Colonic mucosa (tissue), 4 donors: ENCODE data around the gene ANAPC2. TPM values are rescaled to one million over a fixed set of nuclear protein-coding genes. Genes with fewer than 3 reads are reported as not detected.

ENCODE experiments used
- DNase-seq: peaks from one replicate; pipeline ENCODE4 v3.0.0-alpha.2; 2020
- H3K27ac ChIP-seq: fragments of 200-600 bp; one replicate; pipeline ENCODE4 v1.8.0; 2021
- H3K27me3 ChIP-seq: fragments of 200-600 bp; one replicate; pipeline ENCODE4 v1.8.0; 2021
- H3K36me3 ChIP-seq: fragments of 200-600 bp; one replicate; pipeline ENCODE4 v1.8.0; 2021
- H3K4me1 ChIP-seq: fragments of 200-600 bp; one replicate; pipeline ENCODE4 v1.8.0; 2021; ENCODE audit warnings: mild to moderate bottlenecking
- H3K4me3 ChIP-seq: fragments of 200-600 bp; one replicate; pipeline ENCODE4 v1.8.0; 2021
- H3K9ac ChIP-seq, 2 donors: one replicate each; pipeline ENCODE4 v1.7.0; 2013; ENCODE audit warnings: control low read depth in 2 of 2, low read depth in 2 of 2, low read length in 2 of 2
- H3K9me3 ChIP-seq: fragments of 200-600 bp; one replicate; pipeline ENCODE4 v1.8.0; 2021
- intact Hi-C: fragments of 100-400 bp; cut with DNase I; formaldehyde crosslinking; loops from one replicate; pipeline ENCODE4 v1.14.1; 2022
- total RNA-seq, 2 donors: library from RNA; stranded (reverse); fragmentation: NEBNext Ultra II Directional in 1 of 2; extraction: Animal tissue kit (Norgen Biotek cat#: 25700) in 1 of 2; gene quantifications; one replicate each; pipeline ENCODE4 v1.2.1, GENCODE V29; 2021
- TF ChIP-seq, protein P1 (sequence below): fragments of 200-600 bp; IDR thresholded peaks from one replicate; pipeline ENCODE4 v1.8.0; 2022; ENCODE audit warnings: antibody characterized with exemption, mild to moderate bottlenecking
- donor health status: healthy.
- donor health status: DM: no; HTN: no; CAD: no.
- donor health status: DM: no; HTN: no; CAD: no.

Gene ANAPC2
- total RNA-seq, 2 donors from 2014 or later: 33.8 to 67.8 TPM

DNA sequence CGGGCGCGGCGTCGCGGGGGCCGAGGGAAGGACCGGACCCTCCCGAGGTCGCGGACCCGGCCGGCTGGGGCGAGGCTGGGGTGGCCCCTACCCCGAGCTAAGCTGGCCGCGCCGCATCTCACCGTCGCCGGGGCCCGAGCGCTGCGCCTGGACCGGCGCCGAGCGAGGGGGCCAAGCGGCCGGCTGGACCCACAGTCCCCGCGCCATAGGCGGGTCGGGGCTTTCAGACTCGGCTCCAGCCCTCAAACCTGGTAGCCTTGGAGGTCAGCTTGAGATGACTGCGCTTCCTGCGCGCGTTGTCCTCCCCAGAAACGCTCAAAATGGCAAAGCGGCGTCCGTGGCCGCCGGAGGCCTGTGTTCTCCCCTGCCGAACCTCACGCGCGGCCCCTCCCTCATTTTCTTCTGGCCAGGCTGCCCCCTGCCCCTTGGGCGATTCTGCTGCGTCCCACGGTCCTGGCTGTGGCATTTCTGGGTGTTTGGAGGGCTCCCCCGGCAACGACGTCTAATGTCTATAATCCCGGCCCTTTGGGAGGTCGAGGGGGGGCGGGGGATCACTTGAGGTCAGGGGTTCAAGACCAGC, 58.1 kb downstream of the ANAPC2 start:
- DNase-seq: no peak
- peak overlapping the region; percentile 40 for H3K27ac ChIP-seq
- H3K9ac ChIP-seq: no peak overlapping the region
- TF ChIP-seq, protein P1, sequence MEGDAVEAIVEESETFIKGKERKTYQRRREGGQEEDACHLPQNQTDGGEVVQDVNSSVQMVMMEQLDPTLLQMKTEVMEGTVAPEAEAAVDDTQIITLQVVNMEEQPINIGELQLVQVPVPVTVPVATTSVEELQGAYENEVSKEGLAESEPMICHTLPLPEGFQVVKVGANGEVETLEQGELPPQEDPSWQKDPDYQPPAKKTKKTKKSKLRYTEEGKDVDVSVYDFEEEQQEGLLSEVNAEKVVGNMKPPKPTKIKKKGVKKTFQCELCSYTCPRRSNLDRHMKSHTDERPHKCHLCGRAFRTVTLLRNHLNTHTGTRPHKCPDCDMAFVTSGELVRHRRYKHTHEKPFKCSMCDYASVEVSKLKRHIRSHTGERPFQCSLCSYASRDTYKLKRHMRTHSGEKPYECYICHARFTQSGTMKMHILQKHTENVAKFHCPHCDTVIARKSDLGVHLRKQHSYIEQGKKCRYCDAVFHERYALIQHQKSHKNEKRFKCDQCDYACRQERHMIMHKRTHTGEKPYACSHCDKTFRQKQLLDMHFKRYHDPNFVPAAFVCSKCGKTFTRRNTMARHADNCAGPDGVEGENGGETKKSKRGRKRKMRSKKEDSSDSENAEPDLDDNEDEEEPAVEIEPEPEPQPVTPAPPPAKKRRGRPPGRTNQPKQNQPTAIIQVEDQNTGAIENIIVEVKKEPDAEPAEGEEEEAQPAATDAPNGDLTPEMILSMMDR: no peak
- intact Hi-C loops: no loop called here
- peak overlapping the region; percentile 66 for H3K4me3 ChIP-seq
- no peaks in the 10 kb centered on the region for H3K36me3 ChIP-seq
- H3K27me3 ChIP-seq: no peaks in the 10 kb centered on the region
- H3K9me3 ChIP-seq: no peaks in the 10 kb centered on the region
- H3K4me1 ChIP-seq: peaks cover 6% of the 10 kb centered on the region

DNA sequence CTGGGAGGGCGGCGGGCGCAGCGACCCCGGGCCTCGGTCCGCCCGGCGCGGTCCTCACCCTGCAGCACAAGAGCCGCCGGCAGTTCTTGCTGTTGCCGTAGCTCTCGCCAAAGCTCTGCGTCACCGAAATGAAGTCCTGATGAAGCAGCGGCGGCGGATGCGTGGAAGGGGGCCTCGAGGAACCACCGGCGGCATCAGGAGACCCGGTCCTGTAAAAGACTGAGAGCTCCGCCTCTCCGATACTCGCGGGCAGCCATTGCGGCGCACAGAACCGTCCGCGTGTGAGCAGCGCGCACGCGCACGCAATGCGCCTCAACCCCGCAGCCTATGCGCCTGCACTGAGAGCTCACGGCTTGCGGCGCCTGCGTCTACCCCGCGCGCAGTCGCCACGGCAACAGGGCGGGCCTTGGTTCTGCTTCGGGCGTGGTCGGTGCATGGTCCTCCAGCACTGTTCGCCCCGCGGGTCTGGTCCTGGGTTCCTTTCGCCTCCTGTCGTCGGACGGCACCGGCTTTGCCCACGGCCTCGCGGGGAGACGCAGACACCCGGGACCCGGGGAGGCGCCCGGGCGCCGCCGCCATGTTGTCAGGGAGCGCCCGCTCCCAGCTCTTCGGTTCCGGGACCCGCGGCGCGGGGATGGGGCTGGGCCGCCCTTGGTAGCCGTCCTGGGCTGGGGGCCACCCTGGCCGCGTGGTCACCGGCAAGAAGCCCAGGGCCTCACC, 58.7 kb downstream of the ANAPC2 start:
- peak overlapping the region; percentile 72 for H3K9ac ChIP-seq
- H3K9me3 ChIP-seq: no peaks in the 10 kb centered on the region
- TF ChIP-seq, protein P1: no peak
- intact Hi-C loops: no loop called here
- H3K27ac ChIP-seq: peak overlapping the region; percentile 40
- H3K27me3 ChIP-seq: no peaks in the 10 kb centered on the region
- no peaks in the 10 kb centered on the region for H3K36me3 ChIP-seq
- DNase-seq: peak; percentile 91
- H3K4me3 ChIP-seq: peak overlapping the region; percentile 66
- peaks cover 6% of the 10 kb centered on the region for H3K4me1 ChIP-seq

DNA sequence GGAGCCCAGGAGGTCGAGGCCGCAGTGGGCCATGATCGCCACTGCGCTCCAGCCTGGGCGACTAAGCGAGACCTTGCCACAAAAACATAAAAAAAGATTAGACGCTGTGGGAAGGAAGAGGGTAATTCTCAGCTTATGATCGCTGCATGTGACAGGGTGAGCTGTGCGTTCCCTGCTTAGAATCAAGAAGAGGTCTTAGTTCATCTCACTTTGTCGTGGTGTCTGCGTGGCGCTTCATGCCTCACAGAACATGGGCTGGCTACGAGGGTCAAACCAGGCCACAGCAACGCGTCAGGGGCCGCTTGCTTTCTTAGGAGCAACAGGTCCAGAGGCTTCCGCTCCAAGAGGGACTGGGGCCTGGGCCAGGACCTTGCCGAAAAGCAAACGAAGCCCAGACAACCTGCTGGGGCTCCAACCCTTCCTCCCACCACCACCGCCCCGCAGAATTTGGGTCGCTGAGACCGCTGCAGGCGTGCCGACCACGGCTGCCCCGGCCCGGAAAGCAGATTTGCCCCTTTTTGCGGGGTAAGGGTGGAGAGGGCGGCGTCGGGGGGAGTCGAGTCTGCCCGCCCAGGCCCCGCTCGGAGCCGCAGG, 59.4 kb downstream of the ANAPC2 start:
- TF ChIP-seq, protein P1: no peak
- intact Hi-C loops: no loop called here

DNA sequence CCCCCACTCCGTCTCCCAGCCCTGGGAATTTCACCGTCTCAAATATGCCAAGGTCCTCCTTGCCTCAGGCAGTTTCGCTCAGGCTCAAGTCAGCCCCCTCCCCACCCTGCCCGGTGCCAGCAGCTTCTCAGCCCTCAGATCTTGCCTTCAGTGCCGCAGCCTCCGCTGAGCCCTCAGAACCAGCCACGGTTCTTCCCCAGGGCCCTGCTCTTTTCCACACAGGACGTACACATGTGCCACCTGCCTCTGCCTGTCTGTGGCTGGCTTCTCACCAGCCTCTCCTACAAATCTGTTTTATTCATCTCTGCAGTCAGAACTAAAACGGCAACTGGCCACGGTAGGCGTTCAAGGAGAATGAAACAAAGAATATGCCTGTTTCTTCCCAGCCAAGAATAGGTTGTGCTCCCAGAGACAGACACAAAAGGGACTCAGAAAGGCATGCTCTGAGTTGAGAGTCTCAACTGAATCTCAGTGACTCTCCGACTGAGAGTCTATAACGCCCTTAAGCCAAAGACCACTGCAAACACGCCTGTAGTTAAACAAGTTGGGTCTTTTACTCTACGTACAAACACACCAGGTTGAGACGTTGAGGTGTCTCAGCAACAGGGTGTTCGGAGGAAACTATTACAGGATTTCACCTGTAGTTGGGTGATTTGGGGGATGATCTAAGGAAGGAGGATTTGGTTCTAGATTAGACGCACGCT, 60.0 kb downstream of the ANAPC2 start:
- H3K9me3 ChIP-seq: no peaks in the 10 kb centered on the region
- peak overlapping the region; percentile 66 for H3K4me3 ChIP-seq
- peak overlapping the region; percentile 72 for H3K9ac ChIP-seq
- H3K4me1 ChIP-seq: peaks cover 6% of the 10 kb centered on the region
- no peaks in the 10 kb centered on the region for H3K27me3 ChIP-seq
- H3K36me3 ChIP-seq: no peaks in the 10 kb centered on the region
- intact Hi-C loops: no loop called here
- TF ChIP-seq, protein P1: no peak
- no peak overlapping the region for H3K27ac ChIP-seq
- no peak for DNase-seq

More for the DNA sequence above, 59.4 kb downstream of the ANAPC2 start:
- Histone ChIP-seq H3K36me3 (no peaks in the 10 kb centered on the region), H3K27ac (peak overlapping the region; percentile 40), H3K27me3 (no peaks in the 10 kb centered on the region), H3K9ac (peak overlapping the region; percentile 72), H3K9me3 (no peaks in the 10 kb centered on the region), H3K4me1 (peaks cover 6% of the 10 kb centered on the region), H3K4me3 (peak overlapping the region; percentile 66)
- peak; percentile 33 for DNase-seq
